HG03097 (cell line): ENCODE results near the gene ZBTB18.
"Not testable (repeated sequence)": the region's sequence is repeated elsewhere in the genome, so short reads cannot be mapped to it uniquely, and the experiment has no call there.

Experiments
- ATAC-seq: cut with Tn5 transposase; IDR thresholded peaks from one replicate; pipeline ENCODE4 v1.9.1; 2021; ENCODE audit not compliant: unreplicated experiment, low FRiP score

The ZBTB18 gene

DNA sequence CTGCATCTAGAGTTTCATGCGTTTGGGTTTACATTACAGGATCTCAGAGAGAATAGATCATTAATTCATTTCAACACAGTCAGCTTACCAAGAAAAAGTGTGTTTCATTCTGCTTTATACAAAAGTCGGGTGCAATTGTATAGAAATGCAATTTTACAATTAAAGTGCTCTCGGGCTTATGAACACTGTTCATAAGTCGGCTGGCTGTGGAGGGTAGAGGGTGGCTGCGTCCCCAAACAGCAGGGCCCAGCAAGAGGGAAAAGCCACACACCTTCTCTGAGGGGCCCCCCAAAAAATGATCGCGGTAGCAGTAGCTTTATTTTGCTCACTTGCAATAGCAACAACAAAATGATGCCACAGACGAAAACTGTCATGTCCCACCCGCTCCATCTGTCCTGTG is 13.8 kb upstream of the ZBTB18 start:
- ATAC-seq, result no peak

DNA sequence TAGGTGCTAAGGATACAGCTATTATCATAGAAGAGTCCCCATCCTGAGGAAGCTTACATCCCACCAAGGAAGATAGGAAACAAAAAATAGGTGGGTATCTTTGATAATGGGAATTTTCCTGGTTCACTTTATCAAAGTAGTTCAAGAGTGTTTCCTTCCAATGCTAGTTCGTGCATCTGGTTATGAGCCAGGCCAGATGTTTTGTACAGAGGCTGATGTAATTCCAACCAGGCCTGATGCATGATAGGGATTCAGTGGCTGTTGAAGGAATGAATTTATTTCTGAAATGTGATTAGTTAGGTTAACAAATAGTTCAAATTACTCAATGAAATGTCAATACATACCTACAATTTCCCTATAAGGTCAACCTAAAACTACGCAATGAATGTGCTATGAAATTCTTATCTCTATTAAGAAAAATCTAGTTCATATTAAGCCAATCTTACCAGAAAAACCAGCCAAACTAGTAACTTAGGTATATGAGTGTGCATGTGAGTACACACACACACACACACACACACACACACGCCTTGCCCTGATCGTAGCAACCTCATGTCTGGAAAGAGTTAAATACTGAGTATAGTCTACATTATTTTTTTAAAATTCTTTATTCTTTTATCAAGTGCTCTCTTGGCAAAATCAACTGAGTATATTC is 9.5 kb upstream of the ZBTB18 start:
- ATAC-seq, result no peak

DNA sequence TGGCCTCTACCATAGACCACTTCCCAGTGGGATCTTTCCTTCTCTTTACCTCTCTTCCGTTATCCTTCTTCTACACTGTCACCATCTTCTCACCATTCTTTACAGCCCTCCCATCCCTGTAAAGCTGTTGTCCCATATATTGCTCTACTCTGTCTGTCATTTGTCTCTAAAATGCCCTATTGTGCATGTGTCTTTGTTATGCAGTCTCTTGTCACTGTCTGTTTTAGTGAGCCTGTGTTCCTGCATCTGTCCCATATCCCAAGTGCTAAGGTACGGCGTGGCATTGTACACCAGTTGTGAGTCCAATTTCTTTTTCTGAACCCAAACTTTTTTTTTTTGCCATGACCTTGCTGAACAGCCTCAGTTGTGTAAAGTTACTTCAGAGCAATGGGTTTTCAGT is 8.8 kb upstream of the ZBTB18 start:
- ATAC-seq, result no peak

DNA sequence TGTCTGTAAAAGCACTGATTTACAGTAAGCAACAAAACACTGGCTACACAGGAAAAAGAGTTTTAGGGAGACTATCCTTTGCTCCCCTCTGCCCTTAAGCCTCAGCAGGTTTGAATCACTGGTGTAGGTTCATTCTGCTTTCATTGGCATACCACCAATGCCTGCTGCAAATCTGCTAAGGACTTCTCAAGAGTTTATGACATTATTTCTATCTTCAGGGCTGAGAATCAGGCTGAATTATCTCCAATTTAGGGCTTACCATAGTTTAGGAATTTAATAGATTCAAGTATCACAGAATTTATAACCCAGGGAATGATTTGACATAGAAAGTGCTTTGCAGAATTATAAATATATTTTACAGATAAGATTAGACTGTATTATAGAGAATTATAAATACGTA is 6.7 kb upstream of the ZBTB18 start:
- ATAC-seq, result no peak

DNA sequence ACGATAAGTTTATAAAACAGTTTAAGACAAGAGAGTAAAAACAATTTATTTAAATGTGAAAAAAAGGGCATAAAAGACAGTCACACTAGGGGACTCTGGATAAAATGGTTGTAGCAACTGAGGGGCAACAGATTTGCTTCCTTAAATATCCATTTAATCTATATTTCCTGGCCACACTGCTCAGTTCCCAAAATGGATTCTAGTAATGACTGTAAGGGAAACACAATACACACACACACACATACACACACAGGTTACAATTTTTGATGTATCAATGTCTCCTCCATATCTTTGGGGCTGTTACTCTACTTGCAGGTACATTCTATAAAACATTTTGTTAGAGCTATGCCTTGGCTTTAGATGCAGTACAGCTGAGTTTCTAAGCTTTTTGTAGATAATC is 4.8 kb upstream of the ZBTB18 start:
- not testable (repeated sequence) for ATAC-seq

DNA sequence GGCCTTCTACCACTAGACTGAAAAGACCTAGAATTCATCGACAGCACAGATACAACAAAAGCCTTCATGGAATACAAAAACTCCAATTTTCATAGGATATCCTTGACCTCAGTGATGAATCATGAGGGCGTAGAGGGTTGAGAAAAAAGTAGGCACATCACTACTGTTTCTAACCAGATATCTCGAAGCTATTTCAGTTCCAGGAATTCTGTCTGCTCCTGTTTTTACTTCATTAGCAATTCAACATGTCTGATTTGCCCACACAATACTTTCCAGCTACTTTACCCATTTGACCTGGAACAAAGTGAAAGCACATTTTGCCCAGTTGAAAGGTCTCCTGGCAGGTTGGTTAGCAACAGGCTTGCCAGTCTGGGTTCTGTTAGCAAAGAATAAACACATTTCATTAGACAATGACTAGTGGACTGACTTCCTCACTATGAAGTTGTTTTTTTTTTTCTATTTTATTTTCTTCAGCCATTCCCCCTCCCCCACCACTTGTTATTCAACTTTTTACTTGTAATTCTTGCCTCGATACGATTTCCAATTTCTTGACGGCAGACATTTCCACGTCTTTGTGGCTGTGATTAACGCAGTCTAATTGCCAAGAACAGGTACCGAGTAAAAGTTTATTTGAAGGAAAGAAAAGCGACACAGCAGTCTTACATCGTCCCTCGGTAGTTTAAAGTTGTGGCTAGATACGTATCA is 4.0 kb upstream of the ZBTB18 start:
- ATAC-seq, result no peak

DNA sequence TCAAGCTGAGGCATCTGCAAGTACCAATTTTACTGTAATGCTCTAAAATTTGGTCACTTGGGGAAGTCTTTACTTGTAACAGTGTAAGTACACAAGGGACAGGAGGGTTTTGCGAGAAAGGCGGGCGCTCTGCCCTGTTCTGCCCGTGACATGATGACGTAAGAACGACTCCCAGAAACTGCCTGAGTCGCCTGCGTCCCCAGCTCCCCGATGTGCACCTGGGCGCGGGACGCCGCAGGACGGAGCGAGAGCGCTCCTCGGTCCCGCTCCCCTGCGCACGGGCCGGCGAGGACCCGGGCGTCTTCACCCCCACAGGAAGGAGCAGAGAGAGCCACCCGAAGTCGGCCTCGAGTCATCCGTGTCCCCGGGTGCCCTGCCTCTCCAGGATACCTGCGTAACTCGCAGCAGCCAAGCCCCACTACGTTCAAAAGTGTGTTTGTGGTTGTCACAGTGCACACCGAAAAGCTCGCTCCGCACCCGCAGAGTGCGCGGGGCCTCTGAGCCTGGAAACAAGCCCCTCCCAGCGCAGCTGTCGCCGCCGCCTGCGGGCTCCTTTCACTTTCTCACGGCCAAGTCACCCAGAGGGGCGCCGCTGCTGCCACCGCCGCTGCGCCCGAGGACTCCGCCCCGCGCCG is 3.3 kb upstream of the ZBTB18 start:
- ATAC-seq, result peak; percentile 60

DNA sequence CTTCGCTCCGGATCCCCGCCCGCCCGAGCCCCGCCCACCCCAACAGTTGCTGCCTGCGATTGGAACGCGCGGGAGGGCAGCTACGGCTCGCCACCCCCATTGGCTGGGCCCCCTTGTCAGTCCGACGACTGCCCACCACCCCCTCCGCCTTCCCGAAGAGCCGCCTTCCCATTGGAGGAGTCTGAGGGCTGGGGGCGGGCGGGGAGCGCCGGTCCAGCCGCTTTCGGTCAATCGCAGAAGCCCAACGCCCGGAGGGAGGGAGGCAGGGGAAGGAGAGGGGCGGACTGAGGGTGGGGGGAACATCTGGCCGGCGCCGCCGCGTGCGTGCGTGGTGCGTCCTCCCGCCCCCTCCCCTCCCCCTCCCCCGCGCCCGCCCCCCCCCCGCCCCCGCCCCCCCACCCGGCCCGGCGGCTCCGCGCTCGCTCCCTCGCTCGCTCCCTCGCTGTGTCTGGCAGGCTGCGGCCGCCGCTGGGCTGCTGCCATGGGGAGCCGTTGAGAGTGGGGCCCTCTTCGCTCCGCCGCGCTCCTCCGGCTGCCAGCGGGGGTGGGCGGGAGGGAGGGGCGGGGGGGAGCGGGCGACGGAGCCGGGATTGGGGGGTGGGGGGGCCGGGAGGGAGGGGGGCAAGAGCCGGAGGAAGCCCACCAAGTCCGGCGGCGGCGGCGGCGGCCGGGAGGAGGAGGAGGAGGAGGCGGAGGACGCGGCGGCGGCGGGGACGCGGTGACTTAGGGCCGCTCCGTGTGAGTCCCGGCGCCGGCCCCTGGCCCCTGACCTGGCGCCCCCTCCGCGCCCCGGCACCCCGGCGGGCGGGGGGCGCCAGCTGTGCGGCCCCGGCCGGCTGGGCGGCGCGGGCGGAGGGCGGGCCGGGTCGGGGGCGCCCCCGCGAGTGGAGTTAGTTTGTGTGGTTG is 2.6 kb upstream of the ZBTB18 start:
- ATAC-seq, result peak; percentile 73

DNA sequence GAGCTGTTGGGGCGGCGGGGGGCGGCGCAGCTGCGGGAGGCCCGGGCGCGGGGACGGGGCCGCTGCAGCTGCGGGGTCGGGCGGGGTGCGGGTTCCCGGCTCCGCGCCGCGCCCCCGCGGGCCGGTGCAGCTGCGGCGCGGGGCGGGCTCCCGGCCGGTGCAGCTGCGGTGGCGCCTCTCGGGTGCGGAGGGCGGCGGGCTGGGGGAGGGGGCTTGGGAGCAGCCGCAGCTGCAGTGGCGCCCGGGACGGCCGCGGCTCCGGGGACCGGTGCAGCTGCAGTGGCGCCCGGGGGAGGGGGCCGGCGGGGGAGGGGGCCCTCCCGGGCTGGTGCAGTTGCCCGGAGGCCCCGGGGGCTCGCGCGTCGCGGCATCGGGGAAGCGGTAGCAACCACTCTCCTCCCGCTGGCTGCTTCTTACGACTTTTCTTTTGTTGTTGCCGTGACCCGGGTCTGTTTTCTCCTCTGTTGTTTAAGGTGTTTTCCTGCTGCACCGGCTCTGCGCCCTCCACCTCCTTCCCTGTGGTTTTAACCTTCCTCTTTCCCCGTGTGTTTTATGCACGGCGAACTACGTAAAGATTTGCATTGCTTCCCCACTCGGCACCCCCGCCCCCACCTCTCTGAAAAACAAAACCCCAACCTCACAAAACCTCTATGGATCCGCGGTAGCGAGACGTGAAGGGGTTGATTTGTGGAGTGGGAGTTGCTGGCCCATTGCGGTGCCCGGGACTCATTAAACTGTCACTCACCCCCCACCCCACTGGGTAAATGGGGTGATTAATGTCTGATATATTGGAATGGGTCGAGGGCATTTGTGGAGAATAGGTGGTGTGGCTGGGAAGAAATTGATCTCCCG is 1.7 kb upstream of the ZBTB18 start:
- no peak for ATAC-seq

DNA sequence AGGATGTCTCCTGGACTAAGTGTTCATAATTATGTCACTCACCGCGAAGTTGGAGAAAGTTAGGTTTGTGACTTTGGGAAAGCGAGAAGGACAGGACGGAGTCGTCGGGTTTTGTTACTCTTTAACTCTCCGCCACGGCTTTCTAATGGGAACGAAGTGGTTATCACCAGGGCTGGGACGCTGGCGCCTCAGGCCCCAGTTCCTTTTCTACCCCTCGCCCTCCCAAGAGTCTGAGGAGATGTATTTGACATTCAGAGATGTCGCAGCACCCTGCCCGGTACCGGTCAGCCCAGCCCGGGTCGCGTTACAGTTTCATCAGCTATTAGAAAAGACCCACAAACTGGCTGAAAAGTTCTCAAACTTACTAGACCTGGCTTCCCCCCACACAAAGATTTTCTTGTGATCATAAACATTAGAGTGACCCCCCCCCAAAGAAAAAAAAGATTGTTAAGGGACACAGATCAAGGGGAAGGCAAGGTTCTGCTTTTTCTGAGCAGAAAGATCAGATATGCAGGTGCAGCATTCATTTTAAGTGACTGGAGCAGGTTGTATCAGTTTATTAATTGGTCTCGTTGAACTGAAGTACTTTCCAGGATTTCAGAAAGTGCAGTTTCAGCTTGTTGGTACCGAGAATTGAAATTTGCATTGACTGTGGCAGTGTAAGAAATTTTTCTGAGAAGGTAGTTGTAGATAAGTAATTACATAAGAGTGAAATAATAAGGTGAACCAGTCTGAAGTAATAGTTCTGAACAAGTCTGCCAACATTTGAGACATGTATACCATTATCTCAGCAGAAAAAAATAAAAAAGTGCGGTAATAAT is 859 bp upstream of the ZBTB18 start:
- ATAC-seq, result no peak

DNA sequence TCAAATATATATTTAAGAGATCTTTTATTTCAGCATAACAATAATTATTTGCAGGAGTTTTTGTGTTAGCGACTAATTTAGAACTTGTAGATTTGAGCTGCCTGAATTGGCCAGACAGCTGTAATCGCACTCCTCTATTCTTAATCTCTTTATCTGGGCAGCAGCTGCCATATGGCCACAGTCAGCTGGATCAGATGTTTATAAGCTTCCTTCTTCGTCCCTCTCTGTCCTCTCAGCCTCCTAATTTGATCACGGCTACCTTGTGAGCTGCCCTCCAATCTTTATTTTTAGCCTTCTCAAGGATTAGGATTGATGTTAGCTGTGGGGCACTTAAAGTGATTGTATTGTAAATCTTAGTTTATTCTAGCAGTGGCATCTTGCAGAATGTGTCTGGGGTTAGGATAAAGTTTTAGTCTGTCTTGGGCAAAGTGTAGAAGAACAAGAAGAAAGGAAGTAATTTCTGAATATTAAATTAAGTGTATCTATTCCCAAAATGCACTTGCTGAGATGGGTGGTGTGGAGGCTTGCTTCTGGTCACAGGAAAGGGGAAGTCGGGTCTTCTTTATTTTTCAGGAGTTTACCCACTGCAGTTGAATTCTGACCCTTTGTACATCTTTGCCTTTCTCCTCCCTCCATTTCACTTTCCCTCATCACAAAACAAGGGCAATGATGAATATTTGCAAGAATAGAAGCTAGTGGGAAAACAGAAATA is 1.1 kb downstream of the ZBTB18 start:
- ATAC-seq, result no peak

DNA sequence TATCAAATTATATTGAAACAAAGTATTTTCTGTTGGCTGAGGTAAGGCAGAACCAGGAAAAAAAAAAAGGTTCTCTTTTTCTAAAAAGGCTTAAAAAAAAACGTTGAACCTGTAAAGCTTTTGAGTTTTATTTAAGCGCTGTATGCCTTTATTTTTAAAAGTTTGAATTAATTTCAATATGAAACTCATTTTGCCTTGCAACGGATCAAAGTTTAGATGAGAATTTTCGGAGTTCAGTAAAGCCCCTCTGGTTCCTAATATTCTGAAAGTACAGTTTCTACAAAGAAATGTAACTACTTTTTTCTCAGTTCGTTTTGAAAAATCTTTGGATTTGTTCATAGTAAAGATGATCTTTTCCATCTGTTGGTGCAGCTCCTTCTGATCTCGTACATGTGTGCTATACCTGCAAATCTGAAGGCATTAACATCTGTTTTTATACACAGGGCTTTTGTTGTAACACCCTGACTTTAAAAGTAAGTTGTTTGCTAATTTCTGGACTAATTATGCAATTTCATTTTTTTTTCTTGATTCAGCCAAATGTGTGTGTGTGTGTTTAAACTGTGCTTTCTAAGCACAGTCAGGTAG is 1.7 kb downstream of the ZBTB18 start:
- ATAC-seq, result no peak

DNA sequence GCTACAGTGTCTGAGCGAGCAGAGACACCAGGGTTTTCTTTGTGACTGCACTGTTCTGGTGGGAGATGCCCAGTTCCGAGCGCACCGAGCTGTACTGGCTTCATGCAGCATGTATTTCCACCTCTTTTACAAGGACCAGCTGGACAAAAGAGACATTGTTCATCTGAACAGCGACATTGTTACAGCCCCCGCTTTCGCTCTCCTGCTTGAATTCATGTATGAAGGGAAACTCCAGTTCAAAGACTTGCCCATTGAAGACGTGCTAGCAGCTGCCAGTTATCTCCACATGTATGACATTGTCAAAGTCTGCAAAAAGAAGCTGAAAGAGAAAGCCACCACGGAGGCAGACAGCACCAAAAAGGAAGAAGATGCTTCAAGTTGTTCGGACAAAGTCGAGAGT is 2.7 kb downstream of the ZBTB18 start:
- ATAC-seq, result no peak

DNA sequence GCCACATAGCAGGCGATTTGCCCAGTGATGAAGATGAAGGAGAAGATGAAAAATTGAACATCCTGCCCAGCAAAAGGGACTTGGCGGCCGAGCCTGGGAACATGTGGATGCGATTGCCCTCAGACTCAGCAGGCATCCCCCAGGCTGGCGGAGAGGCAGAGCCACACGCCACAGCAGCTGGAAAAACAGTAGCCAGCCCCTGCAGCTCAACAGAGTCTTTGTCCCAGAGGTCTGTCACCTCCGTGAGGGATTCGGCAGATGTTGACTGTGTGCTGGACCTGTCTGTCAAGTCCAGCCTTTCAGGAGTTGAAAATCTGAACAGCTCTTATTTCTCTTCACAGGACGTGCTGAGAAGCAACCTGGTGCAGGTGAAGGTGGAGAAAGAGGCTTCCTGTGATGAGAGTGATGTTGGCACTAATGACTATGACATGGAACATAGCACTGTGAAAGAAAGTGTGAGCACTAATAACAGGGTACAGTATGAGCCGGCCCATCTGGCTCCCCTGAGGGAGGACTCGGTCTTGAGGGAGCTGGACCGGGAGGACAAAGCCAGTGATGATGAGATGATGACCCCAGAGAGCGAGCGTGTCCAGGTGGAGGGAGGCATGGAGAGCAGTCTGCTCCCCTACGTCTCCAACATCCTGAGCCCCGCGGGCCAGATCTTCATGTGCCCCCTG is 3.3 kb downstream of the ZBTB18 start:
- ATAC-seq, result no peak

DNA sequence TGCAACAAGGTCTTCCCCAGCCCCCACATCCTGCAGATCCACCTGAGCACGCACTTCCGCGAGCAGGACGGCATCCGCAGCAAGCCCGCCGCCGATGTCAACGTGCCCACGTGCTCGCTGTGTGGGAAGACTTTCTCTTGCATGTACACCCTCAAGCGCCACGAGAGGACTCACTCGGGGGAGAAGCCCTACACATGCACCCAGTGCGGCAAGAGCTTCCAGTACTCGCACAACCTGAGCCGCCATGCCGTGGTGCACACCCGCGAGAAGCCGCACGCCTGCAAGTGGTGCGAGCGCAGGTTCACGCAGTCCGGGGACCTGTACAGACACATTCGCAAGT is 3.8 kb downstream of the ZBTB18 start:
- ATAC-seq, result no peak

DNA sequence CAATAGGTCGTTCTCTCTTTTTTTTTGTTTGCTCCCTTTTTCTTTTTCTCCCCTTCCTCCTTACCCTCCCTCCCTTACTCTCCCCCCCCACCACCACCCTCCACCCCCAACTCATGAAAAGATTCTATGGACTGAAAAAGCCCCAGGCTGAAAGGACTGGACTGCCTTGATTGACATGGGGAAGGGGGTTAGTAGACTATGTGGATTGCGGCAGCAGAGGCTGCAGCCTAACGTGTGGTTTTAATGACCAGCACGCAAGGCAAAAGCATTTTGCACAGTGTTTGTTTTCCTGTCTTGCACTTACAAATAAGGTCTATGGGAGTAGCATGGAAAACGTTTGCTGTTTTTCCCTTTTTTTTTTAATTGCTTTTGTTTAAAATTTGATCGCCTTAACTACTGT is 5.5 kb downstream of the ZBTB18 start:
- no peak for ATAC-seq

DNA sequence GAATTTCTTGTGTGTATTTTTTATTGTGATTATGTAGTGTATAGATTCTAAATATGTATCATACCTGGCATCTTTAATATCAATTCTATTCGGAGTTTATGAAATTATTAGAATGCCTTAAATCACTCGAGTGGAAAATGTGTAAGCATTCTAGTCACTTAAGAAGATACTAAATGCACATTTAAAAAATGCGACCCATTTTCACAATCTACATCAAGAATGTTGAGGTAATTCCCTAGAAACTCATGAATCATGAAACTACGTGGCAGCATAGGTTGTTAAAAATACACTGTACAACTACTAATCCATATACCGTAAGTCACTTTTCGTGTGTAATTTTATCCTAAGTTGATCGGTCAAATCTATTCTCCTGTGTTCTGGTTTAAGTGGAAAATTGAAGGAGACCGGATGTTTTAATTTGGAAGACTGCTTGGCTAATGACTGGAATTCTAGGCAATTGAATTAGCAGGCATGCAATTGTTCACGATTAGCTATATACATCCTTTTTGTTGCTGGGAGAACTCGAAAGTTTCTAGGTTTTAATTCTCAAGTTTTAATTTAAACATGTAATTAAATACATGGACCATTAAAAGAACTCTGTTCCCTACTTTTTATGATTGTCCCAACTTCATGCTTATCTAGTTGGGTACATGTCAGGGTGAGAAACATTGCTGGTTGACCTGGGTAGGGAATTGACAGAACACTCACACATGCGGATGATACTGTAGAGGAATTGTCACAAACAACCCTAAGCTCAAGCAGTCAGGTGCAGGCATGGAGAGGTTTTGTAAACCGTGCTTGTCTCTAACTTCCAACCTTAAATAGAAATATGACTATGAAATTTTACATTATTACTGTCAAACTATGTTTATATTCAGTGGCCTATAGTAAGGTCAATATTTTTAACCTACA is 6.6 kb downstream of the ZBTB18 start:
- no peak for ATAC-seq
